ENCODE measurements around the gene SAMMSON.

Gene SAMMSON

GRCh38 chr3:69999140-70000027 lies at the start of gene SAMMSON:
SAMMSON (plus strand) TSS chr3:69999733.
- DNase-seq = peak in 23 of 56 donors; percentile 8 to 67 (median 35)

- no peak for DNase-seq
These were observed 47.9 kb upstream of the SAMMSON start for GRCh38 chr3:69951616-69952015.

- no peak for DNase-seq
These were observed 40.0 kb upstream of the SAMMSON start for GRCh38 chr3:69959581-69959980.

- no peak for DNase-seq
These were observed 37.7 kb upstream of the SAMMSON start for GRCh38 chr3:69961706-69962439.

- DNase-seq = no peak
These were observed 35.9 kb upstream of the SAMMSON start for GRCh38 chr3:69963643-69964042.

GRCh38 chr3:69967156-69967555 lies 32.4 kb upstream of the SAMMSON start:
- DNase-seq = peak in 2 of 56 donors; percentile 34 to 57

GRCh38 chr3:69970827-69971226 lies 28.7 kb upstream of the SAMMSON start:
- no peak for DNase-seq

DNA sequence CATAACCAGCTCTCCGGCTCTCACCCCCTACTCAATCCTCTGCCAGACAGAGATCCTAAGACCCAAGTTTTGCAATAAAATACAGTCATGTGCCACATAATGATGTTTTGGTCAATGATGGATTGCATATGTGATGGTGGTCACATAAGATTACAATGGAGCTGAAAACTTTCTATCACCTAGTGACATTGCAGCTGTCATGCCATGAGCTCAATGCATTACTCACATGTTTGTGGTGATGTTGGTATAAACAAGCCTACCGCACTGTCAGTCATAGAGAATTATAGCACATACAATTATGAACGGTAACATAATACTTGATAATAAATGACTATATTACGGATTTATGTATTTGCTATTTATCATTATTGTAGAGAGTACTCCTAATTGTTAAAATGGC lies 26.9 kb upstream of the SAMMSON start:
- DNase-seq = no peak

- DNase-seq = no peak
These were observed 23.5 kb upstream of the SAMMSON start for GRCh38 chr3:69976021-69976420.

- no peak for DNase-seq
These were observed 15.8 kb upstream of the SAMMSON start for GRCh38 chr3:69983546-69984265.

DNA sequence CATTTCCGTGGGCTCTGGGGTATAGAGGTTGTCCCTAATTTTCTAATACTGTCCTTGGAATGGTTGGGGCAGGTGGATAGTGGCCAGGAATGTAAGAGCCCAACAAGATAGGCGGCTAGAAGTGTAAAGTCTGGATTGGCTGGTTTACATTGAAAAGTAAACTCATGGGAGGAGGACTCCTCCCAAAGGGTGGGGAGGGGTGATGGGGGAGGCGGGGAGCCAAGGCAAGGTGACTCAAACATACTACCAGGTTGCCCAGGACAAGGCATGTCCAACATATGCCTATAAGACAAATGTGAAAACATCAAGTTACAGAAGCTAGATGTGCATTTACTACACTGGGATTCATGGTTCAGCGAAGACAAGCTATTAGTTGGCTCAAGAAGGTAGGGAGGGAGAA lies 14.3 kb upstream of the SAMMSON start:
- no peak for DNase-seq

DNA sequence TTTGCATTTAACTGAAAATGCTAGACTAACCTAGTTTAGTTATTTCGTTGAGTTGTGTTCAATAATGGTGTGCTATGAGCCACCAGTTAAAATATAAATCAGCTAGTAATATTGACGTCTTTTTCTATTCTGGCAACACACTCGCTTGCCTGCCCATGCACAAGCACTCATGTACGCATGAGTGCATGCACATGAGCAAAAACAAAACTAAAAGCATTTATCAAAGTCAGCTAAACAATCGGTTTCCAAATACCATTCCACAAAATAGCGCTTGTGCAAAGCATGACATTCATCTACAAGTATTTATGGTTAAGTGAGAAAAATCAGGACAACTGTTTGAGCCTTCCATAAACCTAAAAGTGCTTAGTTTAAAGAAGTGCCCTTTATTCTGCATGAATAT lies 13.1 kb upstream of the SAMMSON start:
- no peak for DNase-seq

DNA sequence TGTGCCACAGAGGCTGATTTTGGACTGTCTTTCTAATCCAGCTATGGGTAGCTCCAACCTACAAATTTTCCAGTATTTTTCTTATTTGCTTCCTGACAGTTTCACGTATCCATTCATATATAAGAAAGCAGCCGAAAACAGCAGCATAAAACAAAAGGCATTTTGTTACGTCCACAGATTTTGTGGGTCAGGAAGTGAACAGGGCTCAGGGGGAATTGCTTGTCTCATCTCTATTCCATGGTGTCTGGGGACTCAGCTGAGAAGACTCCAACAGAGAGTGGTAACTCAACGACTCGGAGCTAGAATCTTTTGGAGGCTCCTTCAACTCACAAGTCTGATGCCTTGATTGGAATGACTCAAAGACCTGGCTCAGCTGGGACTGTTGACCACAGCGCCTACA lies 11.7 kb upstream of the SAMMSON start:
- no peak for DNase-seq

DNA sequence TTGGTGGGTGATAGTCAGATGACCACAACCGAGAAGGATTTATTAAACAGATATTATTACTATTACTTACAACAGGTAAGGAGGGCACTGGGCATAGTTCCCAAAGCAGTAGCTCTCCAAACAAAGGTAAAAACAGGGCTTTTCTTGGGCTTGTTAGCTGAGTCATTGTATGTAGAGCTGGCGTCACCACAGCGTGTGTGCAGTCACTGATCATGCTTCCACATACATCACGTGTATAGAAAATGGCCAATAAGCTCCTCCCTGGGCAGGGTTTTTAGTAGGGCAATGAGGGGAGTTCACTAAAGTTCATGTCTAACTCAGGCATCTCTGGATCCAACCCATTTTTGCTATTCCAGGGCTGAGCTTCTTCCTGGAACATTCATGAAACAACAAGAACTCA lies 5.8 kb upstream of the SAMMSON start:
- DNase-seq = no peak

- DNase-seq = no peak
These were observed 4.6 kb upstream of the SAMMSON start for GRCh38 chr3:69994919-69995318.

- DNase-seq = peak in 8 of 56 donors; percentile 1 to 36 (median 14)
These were observed 1.8 kb upstream of the SAMMSON start for GRCh38 chr3:69997631-69998307.

DNA sequence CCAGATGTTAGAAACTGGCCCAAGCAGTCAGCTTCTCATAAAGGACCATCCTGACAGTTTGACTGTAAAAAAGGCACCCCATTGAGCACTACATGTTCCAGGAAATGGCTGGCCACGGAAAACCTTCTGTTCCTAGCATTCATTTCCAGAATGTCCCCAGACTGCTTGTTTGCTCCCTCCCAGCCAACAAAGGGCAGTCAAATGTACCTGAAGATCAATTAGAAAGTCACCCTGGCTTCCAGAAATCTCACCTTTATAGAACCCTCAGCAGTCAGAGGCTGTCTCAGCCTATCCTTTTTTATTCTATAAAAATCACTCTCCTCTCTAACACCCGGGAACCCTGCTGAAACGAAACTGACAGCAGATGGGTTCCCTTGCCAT lies 784 bp upstream of the SAMMSON start:
- peak in 20 of 56 donors; percentile 1 to 44 (median 12) for DNase-seq

DNA sequence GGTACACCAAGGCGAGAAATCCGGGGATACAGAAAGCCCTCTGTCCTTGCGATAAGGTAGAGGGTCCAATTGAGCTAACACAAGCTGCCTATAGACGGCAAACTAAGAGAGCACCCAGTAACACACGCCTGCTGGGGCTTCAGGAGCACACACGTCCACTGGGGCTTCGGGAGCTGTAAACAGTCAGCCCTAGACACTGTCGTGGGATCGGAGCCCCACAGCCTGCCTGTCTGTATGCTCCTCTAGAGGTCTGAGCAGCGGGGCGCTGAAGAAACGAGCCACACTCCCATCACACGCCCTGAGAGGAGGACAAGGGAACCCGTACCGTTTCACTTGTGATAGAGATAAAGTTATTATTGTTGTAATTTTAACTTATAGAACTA lies 486 bp downstream of the SAMMSON start:
- peak in 32 of 56 donors; percentile 2 to 61 (median 28) for DNase-seq

- DNase-seq = peak in 53 of 56 donors; percentile 3 to 87 (median 64)
These were observed 1.1 kb downstream of the SAMMSON start for GRCh38 chr3:70000563-70001081.

- no peak for DNase-seq
These were observed 3.6 kb downstream of the SAMMSON start for GRCh38 chr3:70003119-70003518.

GRCh38 chr3:70006089-70006488 lies 6.6 kb downstream of the SAMMSON start:
- no peak for DNase-seq
